DMS53 (cell line): ENCODE measurements around the gene SLC41A2.

Experiments
- DNase-seq: peaks from one replicate; lab custom pipeline; 2025; lab: John Stamatoyannopoulos, UW

The SLC41A2 gene

DNA sequence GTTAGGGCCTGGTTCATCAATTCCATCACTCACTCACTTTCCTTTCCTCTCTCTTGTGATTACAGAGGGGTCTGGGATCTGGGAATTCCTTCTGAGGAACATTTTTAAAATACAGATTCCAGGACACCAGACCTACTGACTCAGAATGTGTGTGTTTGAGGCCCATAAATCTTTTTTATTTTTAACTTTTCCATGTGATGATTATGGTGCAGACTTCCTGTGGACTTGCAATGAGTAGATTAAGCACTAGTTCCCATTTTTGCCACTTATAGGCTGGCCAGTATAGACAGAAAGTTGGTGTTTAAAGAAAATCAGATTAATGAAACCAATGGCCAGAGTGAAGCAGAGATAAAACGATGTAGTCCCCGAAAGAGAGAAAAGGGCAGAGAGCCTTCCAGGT lies 28.1 kb downstream of the SLC41A2 start:
- DNase-seq = no peak

DNA sequence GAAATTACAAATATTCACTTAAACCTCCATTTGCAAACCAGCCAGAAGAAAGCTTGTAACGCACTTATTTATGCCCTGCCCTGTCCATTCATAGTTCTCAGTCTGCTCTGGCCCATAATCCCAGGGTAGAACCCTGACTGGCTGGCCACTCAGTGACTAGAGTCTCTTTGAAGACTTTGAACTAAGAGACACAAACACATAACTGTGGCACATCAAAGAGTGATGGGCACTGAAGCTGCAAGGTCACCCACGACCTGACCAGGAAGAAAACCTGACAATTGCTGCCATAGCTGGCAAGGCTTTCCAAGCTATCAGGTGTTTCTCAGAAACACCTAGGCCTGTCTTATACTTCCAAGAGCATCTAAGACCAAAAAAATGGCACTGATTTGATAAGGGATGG lies 28.7 kb downstream of the SLC41A2 start:
- DNase-seq = no peak

- no peak for DNase-seq
These were observed 29.9 kb downstream of the SLC41A2 start for GRCh38 chr12:104928036-104928745.

GRCh38 chr12:104925501-104925900 lies 32.6 kb downstream of the SLC41A2 start:
- no peak for DNase-seq

DNA sequence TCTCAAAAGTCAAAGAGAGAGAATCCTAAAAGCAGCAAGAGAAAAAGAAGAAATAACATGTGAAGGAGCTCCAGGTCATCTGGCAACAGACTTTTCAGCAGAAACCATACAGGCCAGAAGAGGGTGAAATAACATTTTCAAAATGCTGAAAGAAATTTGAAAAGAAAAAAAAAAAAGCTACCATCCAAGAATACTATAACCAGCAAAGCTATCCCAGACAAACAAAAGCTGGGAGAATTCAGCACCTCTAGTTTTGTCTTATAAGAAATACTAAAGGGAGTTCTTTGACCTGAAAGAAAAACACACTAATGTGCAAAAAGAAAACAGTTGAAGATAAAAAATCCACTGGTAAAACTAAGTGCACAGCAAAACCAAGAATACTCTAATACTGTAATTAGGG lies 36.8 kb downstream of the SLC41A2 start:
- no peak for DNase-seq

DNA sequence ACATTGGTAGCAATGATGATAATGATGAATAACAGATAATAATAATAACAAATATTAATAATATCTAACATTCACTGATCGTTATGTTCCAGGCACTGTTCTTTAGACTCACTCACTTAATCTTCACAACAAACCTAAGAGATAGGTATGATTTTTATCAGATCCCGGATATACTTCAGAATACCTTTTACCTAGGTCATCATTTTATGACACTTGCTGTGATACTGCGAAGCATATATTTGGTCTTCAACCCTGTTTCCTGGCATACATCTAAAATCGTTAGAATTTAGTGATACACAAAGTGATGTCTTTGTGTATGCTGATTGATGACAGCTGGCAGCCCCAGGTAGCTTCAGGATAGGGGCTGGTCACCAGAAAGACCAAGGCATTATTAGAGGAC lies 46.1 kb downstream of the SLC41A2 start:
- no peak for DNase-seq

GRCh38 chr12:104910196-104910840 lies 47.8 kb downstream of the SLC41A2 start:
- DNase-seq = no peak

DNA sequence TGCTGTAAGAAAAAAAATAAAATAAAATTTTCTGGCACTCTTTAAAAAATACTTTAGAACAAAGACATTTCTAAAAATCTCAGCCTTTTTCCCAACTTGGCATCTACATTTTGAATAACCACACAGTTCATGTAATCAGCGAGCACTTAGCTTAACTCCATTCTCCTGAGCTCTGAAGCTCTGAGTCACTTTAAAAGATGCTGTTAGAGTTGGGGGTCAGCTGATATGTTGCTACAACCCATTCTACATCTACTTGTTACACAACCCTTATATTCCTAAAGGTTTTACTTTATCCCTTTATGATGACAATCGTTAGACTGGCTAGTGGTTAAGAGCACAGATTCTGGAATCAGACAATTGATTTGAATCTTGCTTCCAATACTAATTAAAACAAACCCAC lies 48.3 kb downstream of the SLC41A2 start:
- DNase-seq = no peak
